H9 (cell line): ENCODE measurements around the gene PARD3. TPM values are rescaled to one million over a fixed set of nuclear protein-coding genes. Genes with fewer than 3 reads are reported as not detected.

Experiments used
- DNase-seq: peaks from one replicate; pipeline ENCODE4 v3.0.0-alpha.2; 2017
- H2AFZ ChIP-seq: one replicate; pipeline ENCODE4 v1.6.1; 2013; ENCODE audit warnings: mild to moderate bottlenecking, low read length, control low read depth, moderate library complexity
- H2AK5ac ChIP-seq: 2 replicates; pipeline ENCODE4 v1.6.1; 2013; ENCODE audit warnings: low read length, control low read depth, mixed read lengths; ENCODE audit not compliant: insufficient read length
- H2BK120ac ChIP-seq: one replicate; pipeline ENCODE4 v1.6.1; 2013; ENCODE audit warnings: low read depth, mild to moderate bottlenecking, low read length, control low read depth, inconsistent platforms; ENCODE audit not compliant: poor library complexity, severe bottlenecking
- H2BK12ac ChIP-seq: 2 replicates; pipeline ENCODE4 v1.6.1; 2013; ENCODE audit warnings: low read length, control low read depth, mixed read lengths, low read depth; ENCODE audit not compliant: insufficient read length
- H2BK15ac ChIP-seq: 2 replicates; pipeline ENCODE4 v1.6.1; 2013; ENCODE audit warnings: low read depth, low read length, control low read depth
- H2BK20ac ChIP-seq: one replicate; pipeline ENCODE4 v1.6.1; 2013; ENCODE audit warnings: low read depth, mild to moderate bottlenecking, low read length, control low read depth, inconsistent platforms; ENCODE audit not compliant: poor library complexity, severe bottlenecking
- H2BK5ac ChIP-seq: 2 replicates; pipeline ENCODE4 v1.6.1; 2013; ENCODE audit warnings: low read length, control low read depth, mixed read lengths; ENCODE audit not compliant: insufficient read length
- H3K14ac ChIP-seq: 2 replicates; pipeline ENCODE4 v1.6.1; 2013; ENCODE audit warnings: low read length, control low read depth; ENCODE audit not compliant: insufficient read depth
- H3K18ac ChIP-seq: 2 replicates; pipeline ENCODE4 v1.6.1; 2013; ENCODE audit warnings: low read depth, mild to moderate bottlenecking, mixed read lengths, low read length, control low read depth; ENCODE audit not compliant: insufficient read length
- H3K23ac ChIP-seq: 2 replicates; pipeline ENCODE4 v1.6.1; 2013; ENCODE audit warnings: low read length, control low read depth, mixed read lengths, low read depth; ENCODE audit not compliant: insufficient read length
- H3K23me2 ChIP-seq: 2 replicates; pipeline ENCODE4 v1.6.1; 2013; ENCODE audit warnings: low read depth, mild to moderate bottlenecking, mixed read lengths, low read length, control low read depth; ENCODE audit not compliant: insufficient read length, poor library complexity, severe bottlenecking
- H3K27ac ChIP-seq: 2 replicates; pipeline ENCODE4 v1.5.1; 2013; ENCODE audit warnings: low read length, control low read depth, mixed read lengths, low read depth; ENCODE audit not compliant: insufficient read length
- H3K27me3 ChIP-seq: 2 replicates; pipeline ENCODE4 v1.6.1; 2013; ENCODE audit warnings: low read length, control low read depth, inconsistent platforms; ENCODE audit not compliant: insufficient read depth
- H3K4ac ChIP-seq: 2 replicates; pipeline ENCODE4 v1.6.1; 2013; ENCODE audit warnings: low read depth, mild to moderate bottlenecking, control low read depth, inconsistent platforms, low read length, moderate library complexity
- H3K4me1 ChIP-seq: 2 replicates; pipeline ENCODE4 v1.6.1; 2013; ENCODE audit warnings: low read length, control low read depth, inconsistent platforms; ENCODE audit not compliant: insufficient read depth
- H3K4me2 ChIP-seq: 2 replicates; pipeline ENCODE4 v1.6.1; 2013; ENCODE audit warnings: low read length, control low read depth, mixed read lengths; ENCODE audit not compliant: insufficient read length, insufficient read depth
- H3K56ac ChIP-seq: 2 replicates; pipeline ENCODE4 v1.6.1; 2013; ENCODE audit warnings: low read depth, mild to moderate bottlenecking, mixed read lengths, low read length, control low read depth; ENCODE audit not compliant: insufficient read length
- H3K79me1 ChIP-seq: 2 replicates; pipeline ENCODE4 v1.6.1; 2013; ENCODE audit warnings: low read depth, mild to moderate bottlenecking, moderate library complexity, low read length, control low read depth, inconsistent platforms; ENCODE audit not compliant: insufficient read depth, poor library complexity, severe bottlenecking
- H3K79me2 ChIP-seq: 2 replicates; pipeline ENCODE4 v1.6.1; 2013; ENCODE audit warnings: low read length, control low read depth, inconsistent platforms; ENCODE audit not compliant: insufficient read depth
- H3K9ac ChIP-seq: 2 replicates; pipeline ENCODE4 v1.6.1; 2013; ENCODE audit warnings: low read length, control low read depth, mixed read lengths; ENCODE audit not compliant: insufficient read length; ENCODE audit errors: extremely low read depth
- H3K9me3 ChIP-seq: one replicate; pipeline ENCODE4 v1.6.1; 2013; ENCODE audit warnings: low read depth, low read length, inconsistent platforms; ENCODE audit not compliant: control insufficient read depth
- H3T11ph ChIP-seq: one replicate; pipeline ENCODE4 v1.6.1; 2013; ENCODE audit warnings: mild to moderate bottlenecking, low read length, control low read depth, inconsistent platforms
- H4K20me1 ChIP-seq: one replicate; pipeline ENCODE4 v1.6.1; 2013; ENCODE audit not compliant: control insufficient read depth, insufficient read length, insufficient read depth
- H4K5ac ChIP-seq: 2 replicates; pipeline ENCODE4 v1.6.1; 2013; ENCODE audit warnings: low read depth, mild to moderate bottlenecking, mixed read lengths, low read length, control low read depth; ENCODE audit not compliant: insufficient read length
- H4K8ac ChIP-seq: replicated peaks from 2 replicates; pipeline ENCODE4 v1.6.1; 2013; ENCODE audit warnings: low read length, control low read depth, mixed read lengths, low read depth; ENCODE audit not compliant: insufficient read length
- H4K91ac ChIP-seq: 2 replicates; pipeline ENCODE4 v1.6.1; 2013; ENCODE audit warnings: low read depth, mild to moderate bottlenecking, moderate library complexity, mixed read lengths, low read length, control low read depth; ENCODE audit not compliant: insufficient read length
- H3K27ac Mint-ChIP-seq, 3 experiments: 2 replicates in 2 of 3; 3 replicates in 1 of 3; pipeline ENCODE4 v1.8.0; 2020 to 2021; ENCODE audit warnings: mixed read lengths in 3 of 3, mild to moderate bottlenecking in 1 of 3, moderate library complexity in 1 of 3
- H3K27me3 Mint-ChIP-seq: 2 replicates; pipeline ENCODE4 v1.8.0; 2021; ENCODE audit warnings: low read depth, mild to moderate bottlenecking, moderate library complexity, mixed read lengths
- H3K36me3 Mint-ChIP-seq, 3 experiments: 2 replicates in 2 of 3; 3 replicates in 1 of 3; pipeline ENCODE4 v1.8.0; 2020 to 2021; ENCODE audit warnings: low read depth in 3 of 3, mixed read lengths in 3 of 3; ENCODE audit not compliant: insufficient read depth in 1 of 3
- H3K4me1 Mint-ChIP-seq, 2 experiments: 2 replicates each; pipeline ENCODE4 v1.8.0; 2020; ENCODE audit warnings: mixed read lengths in 2 of 2
- H3K4me3 Mint-ChIP-seq, 2 experiments: 2 replicates in 1 of 2; 3 replicates in 1 of 2; pipeline ENCODE4 v1.8.0; 2020 to 2021; ENCODE audit warnings: mild to moderate bottlenecking in 2 of 2, mixed read lengths in 2 of 2, moderate library complexity in 1 of 2
- H3K9me3 Mint-ChIP-seq, 2 experiments: 2 replicates in 1 of 2; 3 replicates in 1 of 2; pipeline ENCODE4 v1.8.0; 2020; ENCODE audit warnings: mild to moderate bottlenecking in 2 of 2, mixed read lengths in 2 of 2, moderate library complexity in 1 of 2
- WGBS: extraction: QIAGEN DNeasy Blood & Tissue Kit; methylation state at CpG from one replicate; pipeline ENCODE4 v1.1.7; 2013; ENCODE audit warnings: missing lambda C conversion rate, low lambda C conversion rate, mixed read lengths; ENCODE audit not compliant: insufficient read length; ENCODE audit errors: extremely low coverage; 5-methylcytosine and 5-hydroxymethylcytosine counted together
- total RNA-seq: library from RNA; stranded (reverse); gene quantifications from 2 replicates; pipeline ENCODE4 v1.2.1, GENCODE V29; 2021
- TF ChIP-seq, protein P1 (sequence below): fragments of 200-600 bp; sonication (generic); conservative IDR thresholded peaks from 3 replicates; pipeline ENCODE4 v1.8.0; 2021; ENCODE audit warnings: antibody characterized with exemption, mild to moderate bottlenecking

Gene PARD3
- total RNA-seq, 1 experiment from 2014 or later = 44.7 TPM

- H2BK120ac ChIP-seq = no peak overlapping the region
- H3K9me3 Mint-ChIP-seq = no peaks in the 10 kb centered on the region
- H2BK20ac ChIP-seq = no peak overlapping the region
- H3K4me2 ChIP-seq = peak overlapping the region; percentile 44
- H4K5ac ChIP-seq = no peak overlapping the region
- H3K27ac ChIP-seq = no peak overlapping the region
- peaks cover 2% of the 10 kb centered on the region for H3K79me1 ChIP-seq
- no peak overlapping the region for H2BK12ac ChIP-seq
- H3K56ac ChIP-seq = no peak overlapping the region
- no peak overlapping the region for H2BK5ac ChIP-seq
- no peak overlapping the region for H3K23ac ChIP-seq
- TF ChIP-seq, protein P1, sequence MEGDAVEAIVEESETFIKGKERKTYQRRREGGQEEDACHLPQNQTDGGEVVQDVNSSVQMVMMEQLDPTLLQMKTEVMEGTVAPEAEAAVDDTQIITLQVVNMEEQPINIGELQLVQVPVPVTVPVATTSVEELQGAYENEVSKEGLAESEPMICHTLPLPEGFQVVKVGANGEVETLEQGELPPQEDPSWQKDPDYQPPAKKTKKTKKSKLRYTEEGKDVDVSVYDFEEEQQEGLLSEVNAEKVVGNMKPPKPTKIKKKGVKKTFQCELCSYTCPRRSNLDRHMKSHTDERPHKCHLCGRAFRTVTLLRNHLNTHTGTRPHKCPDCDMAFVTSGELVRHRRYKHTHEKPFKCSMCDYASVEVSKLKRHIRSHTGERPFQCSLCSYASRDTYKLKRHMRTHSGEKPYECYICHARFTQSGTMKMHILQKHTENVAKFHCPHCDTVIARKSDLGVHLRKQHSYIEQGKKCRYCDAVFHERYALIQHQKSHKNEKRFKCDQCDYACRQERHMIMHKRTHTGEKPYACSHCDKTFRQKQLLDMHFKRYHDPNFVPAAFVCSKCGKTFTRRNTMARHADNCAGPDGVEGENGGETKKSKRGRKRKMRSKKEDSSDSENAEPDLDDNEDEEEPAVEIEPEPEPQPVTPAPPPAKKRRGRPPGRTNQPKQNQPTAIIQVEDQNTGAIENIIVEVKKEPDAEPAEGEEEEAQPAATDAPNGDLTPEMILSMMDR = no peak; the same call in 2 of the 3 replicates
- H3K4me3 Mint-ChIP-seq = peak overlapping the region; percentile 75 to 91
- H3K27ac Mint-ChIP-seq = no peak overlapping the region
- WGBS = no CpG with 5 or more reads among the region's 10 CpGs
- peaks cover 30 to 31% of the 10 kb centered on the region in 2 experiments for H3K4me1 Mint-ChIP-seq
- H2AFZ ChIP-seq = no peak overlapping the region
- H2BK15ac ChIP-seq = no peak overlapping the region
- H2AK5ac ChIP-seq = no peak overlapping the region
- H3K14ac ChIP-seq = no peak overlapping the region
- H3K79me2 ChIP-seq = peaks cover 11% of the 10 kb centered on the region; the same call in 1 of the 2 replicates
- no peak overlapping the region for H3K18ac ChIP-seq
- H3K27me3 Mint-ChIP-seq = peaks cover 37% of the 10 kb centered on the region
- H4K91ac ChIP-seq = no peak overlapping the region
- no peaks in the 10 kb centered on the region for H4K20me1 ChIP-seq
- peaks cover 14% of the 10 kb centered on the region for H3K23me2 ChIP-seq
- H3K27me3 ChIP-seq = peaks cover 5% of the 10 kb centered on the region; the same call in 1 of the 2 replicates
- no peaks in the 10 kb centered on the region for H3K36me3 Mint-ChIP-seq
- no peak overlapping the region for H3K9ac ChIP-seq
- H3K4me1 ChIP-seq = no peaks in the 10 kb centered on the region; the same call in 1 of the 2 replicates
- H3K9me3 ChIP-seq = no peaks in the 10 kb centered on the region
- no peak overlapping the region for H3K4ac ChIP-seq
- DNase-seq = peak; percentile 34
- no peak overlapping the region for H3T11ph ChIP-seq
- H4K8ac ChIP-seq = no peak overlapping the region
Observed at GRCh38 chr10:34816501-34817002, 1.5 kb upstream of the PARD3 start.
